Common myeloid progenitor, CD34-positive (primary cell): ENCODE measurements around the gene SYNPO2.
A peak's percentile ranks its signal among the peaks of the same experiment; 100 is the strongest.
"Not testable (repeated sequence)": the region's sequence is repeated elsewhere in the genome, so short reads cannot be mapped to it uniquely, and the experiment has no call there.

Experiments
- CTCF ChIA-PET: fragments of 350-600 bp; sonication (Branson Sonifier 250); formaldehyde crosslinking; loops from one replicate; lab custom pipeline; 2021; ENCODE audit warnings: antibody characterized with exemption; lab: Charles Lee
- POLR2A ChIA-PET: fragments of 350-600 bp; sonication (Branson Sonifier 250); formaldehyde crosslinking; loops from one replicate; lab custom pipeline; 2021; ENCODE audit warnings: antibody characterized with exemption; lab: Charles Lee
- DNase-seq, 3 donors: peaks; one replicate each; pipeline versions ENCODE4 v3.0.0 to v3.0.0-alpha.2; 2013
- H3K27ac ChIP-seq, 2 experiments: 1 replicate in 1 of 2; 2 replicates in 1 of 2; pipeline ENCODE4 v1.7.0; 2013; ENCODE audit warnings: inconsistent platforms in 2 of 2, low read length in 2 of 2, mild to moderate bottlenecking in 2 of 2, low read depth in 1 of 2, moderate library complexity in 1 of 2; ENCODE audit not compliant: severe bottlenecking in 2 of 2, insufficient read depth in 1 of 2, poor library complexity in 1 of 2
- H3K27me3 ChIP-seq, 5 experiments: replicated peaks in 2 of 5; 1 replicate in 3 of 5; 2 replicates in 2 of 5; pipeline versions ENCODE4 v1.6.1 to v1.7.0; 2013; ENCODE audit warnings: low read length in 4 of 5, mild to moderate bottlenecking in 2 of 5, moderate library complexity in 2 of 5, inconsistent platforms in 1 of 5; ENCODE audit not compliant: insufficient read depth in 5 of 5, control insufficient read depth in 4 of 5
- H3K36me3 ChIP-seq, 4 experiments: 1 replicate in 2 of 4; 2 replicates in 2 of 4; pipeline versions ENCODE4 v1.6.1 to v1.7.0; 2013; ENCODE audit warnings: low read length in 3 of 4, control low read depth in 1 of 4, mild to moderate bottlenecking in 1 of 4; ENCODE audit not compliant: control insufficient read depth in 4 of 4, insufficient read depth in 4 of 4
- H3K4me1 ChIP-seq, 4 experiments: 1 replicate in 3 of 4; 2 replicates in 1 of 4; pipeline versions ENCODE4 v1.6.1 to v1.7.1; 2013; ENCODE audit warnings: low read length in 3 of 4, mild to moderate bottlenecking in 3 of 4, control low read depth in 1 of 4, inconsistent platforms in 1 of 4, moderate library complexity in 1 of 4; ENCODE audit not compliant: control insufficient read depth in 4 of 4, insufficient read depth in 4 of 4; ENCODE audit errors: control extremely low read depth in 1 of 4
- H3K4me3 ChIP-seq, 7 experiments: 1 replicate in 4 of 7; 2 replicates in 3 of 7; pipeline versions ENCODE4 v1.5.1 to v1.7.0; 2013; ENCODE audit warnings: mild to moderate bottlenecking in 7 of 7, low read length in 6 of 7, moderate library complexity in 6 of 7, inconsistent platforms in 2 of 7, low read depth in 2 of 7, control low read depth in 1 of 7; ENCODE audit not compliant: insufficient read depth in 4 of 7, control insufficient read depth in 1 of 7; ENCODE audit errors: extremely low read depth in 1 of 7
- H3K9me3 ChIP-seq, 5 experiments: 1 replicate in 4 of 5; 2 replicates in 1 of 5; pipeline versions ENCODE4 v1.6.1 to v1.7.1; 2013; ENCODE audit warnings: low read length in 4 of 5, mild to moderate bottlenecking in 2 of 5, inconsistent platforms in 1 of 5, low read depth in 1 of 5, moderate library complexity in 1 of 5; ENCODE audit not compliant: control insufficient read depth in 4 of 5, insufficient read depth in 2 of 5; ENCODE audit errors: control extremely low read depth in 1 of 5
- WGBS: methylation state at CpG from one replicate; pipeline ENCODE4 v1.1.5; 2013; ENCODE audit not compliant: insufficient coverage; 5-methylcytosine and 5-hydroxymethylcytosine counted together

Gene SYNPO2

GRCh38 chr4:118865091-118865708 is 23.5 kb upstream of the SYNPO2 start:
- no peaks in the 10 kb centered on the region for H3K4me1 ChIP-seq
- no peaks in the 10 kb centered on the region for H3K36me3 ChIP-seq
- no peak overlapping the region for H3K4me3 ChIP-seq
- peak; percentile 36 to 57 (median 56) for DNase-seq
- no peaks in the 10 kb centered on the region for H3K9me3 ChIP-seq
- H3K27ac ChIP-seq: no peak overlapping the region
- 27% methylated on average over 4 of the region's 5 CpGs for WGBS
- CTCF ChIA-PET: interaction anchor here (0.7 to 2.7 kb wide), 19 partner anchors 9 to 124 kb away, joined by 3 to 9 read pairs (median 5); partner anchors contain the start of gene SEC24D
- POLR2A ChIA-PET: no interaction called here
- H3K27me3 ChIP-seq: no peaks in the 10 kb centered on the region

DNA sequence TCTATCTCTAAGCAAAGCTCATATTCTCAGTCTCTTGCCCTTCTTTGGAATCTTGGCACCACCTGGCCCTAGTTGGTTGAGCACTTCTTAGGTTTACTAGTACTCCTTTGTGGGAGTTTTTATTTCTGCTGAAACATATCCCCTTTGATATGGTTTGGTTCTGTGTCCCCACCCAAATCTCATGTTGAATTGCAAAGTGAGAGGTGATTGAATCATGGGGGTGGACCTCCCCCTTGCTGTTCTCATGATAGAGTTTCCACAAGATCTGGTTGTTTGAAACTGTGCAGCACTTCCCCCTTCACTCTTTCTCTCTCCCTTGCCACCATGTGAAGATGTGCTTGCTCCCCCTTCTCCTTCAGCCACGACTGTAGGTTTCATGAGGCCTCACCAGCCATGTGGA is 22.2 kb upstream of the SYNPO2 start:
- H3K27me3 ChIP-seq: no peaks in the 10 kb centered on the region
- H3K4me1 ChIP-seq: no peaks in the 10 kb centered on the region
- no peak for DNase-seq
- ChIA-PET POLR2A (no interaction called here), CTCF (interaction anchor here (0.7 kb wide), 1 partner anchor 18 kb away, joined by 3 read pairs; no protein-coding TSS in a partner anchor)
- WGBS: 40% methylated on average over 1 of the region's 1 CpG
- H3K36me3 ChIP-seq: no peaks in the 10 kb centered on the region
- H3K9me3 ChIP-seq: no peaks in the 10 kb centered on the region
- H3K27ac ChIP-seq: no peak overlapping the region
- no peak overlapping the region for H3K4me3 ChIP-seq

DNA sequence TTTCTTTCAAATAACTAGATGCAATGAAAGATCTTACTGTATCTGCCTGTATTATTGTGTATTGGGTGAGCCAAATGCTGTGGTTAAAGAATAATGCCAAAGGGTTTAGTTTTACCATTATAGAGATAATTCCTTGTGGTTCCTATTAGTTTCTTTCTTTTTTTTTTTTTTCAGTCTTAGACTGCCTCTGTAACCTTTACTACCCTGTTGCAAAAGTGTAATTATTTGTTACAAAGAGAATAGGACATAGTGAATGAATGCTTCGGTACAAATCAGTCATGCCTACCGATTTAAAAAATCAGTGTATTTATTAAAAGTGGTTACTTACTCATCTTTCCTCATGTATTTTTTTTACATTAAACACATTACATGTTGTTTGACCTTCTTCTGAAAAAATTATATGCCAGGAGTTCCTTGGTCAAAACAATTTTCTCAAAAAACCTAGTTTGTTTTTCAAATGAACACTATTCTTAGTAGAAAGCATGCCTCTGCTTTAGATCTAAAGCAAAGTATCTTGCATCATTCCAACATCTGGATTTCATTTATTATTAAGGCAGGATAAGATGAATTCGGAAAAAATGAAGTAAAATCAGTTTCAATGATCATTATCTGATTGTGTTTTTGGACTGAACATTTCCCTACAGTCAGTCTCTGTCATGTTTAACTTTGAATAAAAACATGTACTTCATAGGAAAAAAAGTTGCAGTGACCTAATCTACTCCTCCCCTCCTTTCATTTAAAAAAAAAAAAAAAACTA is 21.2 kb upstream of the SYNPO2 start:
- no peak for DNase-seq
- no peaks in the 10 kb centered on the region for H3K9me3 ChIP-seq
- CTCF ChIA-PET: no interaction called here
- H3K4me3 ChIP-seq: no peak overlapping the region
- H3K27me3 ChIP-seq: no peaks in the 10 kb centered on the region
- no peaks in the 10 kb centered on the region for H3K4me1 ChIP-seq
- no CpG with 5 or more reads among the region's 3 CpGs for WGBS
- H3K27ac ChIP-seq: no peak overlapping the region
- no peaks in the 10 kb centered on the region for H3K36me3 ChIP-seq
- POLR2A ChIA-PET: no interaction called here

- CTCF ChIA-PET: no interaction called here
These were observed 18.8 kb upstream of the SYNPO2 start for GRCh38 chr4:118869808-118870342.

GRCh38 chr4:118872181-118872580 is 16.5 kb upstream of the SYNPO2 start:
- CTCF ChIA-PET: interaction anchor here (1.3 kb wide), 1 partner anchor 102 kb away, joined by 3 read pairs; no protein-coding TSS in a partner anchor
- no peaks in the 10 kb centered on the region for H3K9me3 ChIP-seq
- H3K27ac ChIP-seq: no peak overlapping the region
- H3K27me3 ChIP-seq: no peaks in the 10 kb centered on the region
- WGBS: 90% methylated on average over 3 of the region's 4 CpGs
- no peak for DNase-seq
- POLR2A ChIA-PET: no interaction called here
- no peaks in the 10 kb centered on the region for H3K36me3 ChIP-seq
- no peaks in the 10 kb centered on the region for H3K4me1 ChIP-seq
- H3K4me3 ChIP-seq: no peak overlapping the region

More at GRCh38 chr4:118869808-118870342, 18.8 kb upstream of the SYNPO2 start:
- Histone ChIP-seq H3K27me3 (no peaks in the 10 kb centered on the region), H3K9me3 (no peaks in the 10 kb centered on the region), H3K4me1 (no peaks in the 10 kb centered on the region), H3K27ac (no peak overlapping the region), H3K4me3 (no peak overlapping the region), H3K36me3 (no peaks in the 10 kb centered on the region)
- WGBS: 100% methylated on average over 1 of the region's 2 CpGs
- DNase-seq: no peak
- POLR2A ChIA-PET: no interaction called here

- Histone ChIP-seq H3K9me3 (peaks cover 0 to 3% (median 0%) of the 10 kb centered on the region in 5 experiments), H3K4me1 (no peaks in the 10 kb centered on the region), H3K27me3 (no peaks in the 10 kb centered on the region), H3K27ac (no peak overlapping the region), H3K4me3 (no peak overlapping the region), H3K36me3 (no peaks in the 10 kb centered on the region)
- POLR2A ChIA-PET: no interaction called here
- DNase-seq: no peak
- 100% methylated on average over 1 of the region's 6 CpGs for WGBS
- CTCF ChIA-PET: interaction anchor here (0.6 kb wide), 1 partner anchor 150 kb away, joined by 3 read pairs; no protein-coding TSS in a partner anchor
These were observed 10.9 kb upstream of the SYNPO2 start for GRCh38 chr4:118877797-118878196.

GRCh38 chr4:118878507-118878906 is 10.1 kb upstream of the SYNPO2 start:
- H3K9me3 ChIP-seq, H3K27ac ChIP-seq, H3K36me3 ChIP-seq, H3K27me3 ChIP-seq, POLR2A ChIA-PET, H3K4me1 ChIP-seq, DNase-seq, H3K4me3 ChIP-seq: not testable (repeated sequence)
- 98% methylated on average over 6 of the region's 9 CpGs for WGBS
- CTCF ChIA-PET: interaction anchor here (1.3 kb wide), 1 partner anchor 28 kb away, joined by 3 read pairs; no protein-coding TSS in a partner anchor
